GDM1 (cell line): ENCODE results near the gene SYTL2.

Experiments used
- DNase-seq: peaks from one replicate; lab custom pipeline; 2025; lab: John Stamatoyannopoulos, UW

The SYTL2 gene

DNA sequence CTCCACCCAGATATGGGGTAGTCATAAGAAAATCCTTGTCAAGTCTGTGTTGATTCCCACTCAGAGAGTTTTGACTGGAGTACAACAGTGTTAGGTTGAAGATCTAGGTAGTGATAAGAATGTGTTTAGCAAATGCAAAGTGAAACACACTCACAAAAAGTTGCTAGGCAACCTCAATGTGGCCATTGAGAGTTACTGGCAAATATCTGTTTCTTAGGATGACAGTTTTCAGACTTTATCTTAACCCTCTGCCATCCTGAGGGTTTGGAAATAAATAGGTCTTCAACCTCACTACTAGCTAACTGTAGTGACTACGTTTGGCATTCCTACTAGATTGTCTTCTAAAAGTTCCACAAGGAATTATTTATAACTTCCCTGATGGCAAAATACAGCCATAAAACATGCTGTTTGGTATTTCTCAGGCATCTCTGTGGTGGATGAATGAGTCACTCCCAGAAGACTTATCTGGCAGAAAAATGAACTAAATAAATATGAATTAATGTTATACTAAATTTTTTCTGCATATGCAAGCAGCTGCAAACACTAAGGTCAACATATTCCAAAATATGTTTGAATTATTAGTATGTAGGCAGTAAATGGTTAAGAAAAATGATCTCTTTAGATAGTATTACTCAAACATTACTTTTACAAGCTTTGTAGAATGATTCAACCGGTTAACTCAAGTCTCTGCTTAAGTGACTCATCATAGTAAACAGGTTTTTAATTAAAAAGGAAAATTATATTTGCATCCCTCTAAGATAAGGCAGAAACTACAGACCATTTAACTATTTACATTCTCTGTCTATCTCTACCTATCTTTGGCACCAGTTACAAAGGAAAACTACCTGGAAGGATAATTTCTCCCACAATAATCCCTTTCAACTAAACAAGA, 17.1 kb upstream of the SYTL2 start:
- DNase-seq: no peak

DNA sequence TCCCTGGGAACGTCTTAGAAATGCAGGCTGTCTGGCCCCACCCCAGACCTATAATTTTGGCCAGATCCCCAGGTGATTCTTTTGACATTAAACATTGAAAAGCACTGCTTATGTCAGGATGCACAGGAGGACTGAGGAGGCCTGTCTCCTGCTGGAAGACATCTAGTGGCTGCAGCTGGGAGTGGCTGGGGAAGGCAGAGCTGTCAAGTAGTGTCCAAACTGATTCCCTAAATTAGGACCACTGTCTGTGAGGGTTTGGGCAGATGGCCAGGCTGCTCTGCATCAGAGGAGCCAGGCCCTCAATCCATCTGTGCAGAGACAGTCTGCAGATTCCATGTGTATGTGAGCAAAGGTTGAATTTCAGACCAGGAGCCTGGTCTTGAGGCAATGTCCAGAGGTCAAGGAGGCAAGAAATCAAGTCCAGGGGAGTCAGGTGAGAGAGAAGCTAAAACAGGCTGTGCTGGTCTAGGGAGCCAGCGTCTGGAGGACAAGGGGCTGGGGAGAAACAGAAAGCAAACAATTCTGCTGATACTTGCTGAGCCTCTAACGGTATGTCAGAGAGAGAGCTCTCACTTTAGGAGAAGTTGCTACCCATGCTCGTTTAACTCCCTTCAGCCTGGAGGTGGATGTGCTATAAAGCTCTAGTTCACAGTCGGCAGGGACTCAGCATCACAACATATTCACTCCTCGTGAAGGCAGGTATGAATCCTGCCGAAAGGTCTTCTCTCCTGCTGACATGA, 15.3 kb upstream of the SYTL2 start:
- DNase-seq: no peak

- DNase-seq: no peak
Observed at GRCh38 chr11:85825616-85826015, 14.7 kb upstream of the SYTL2 start.

DNA sequence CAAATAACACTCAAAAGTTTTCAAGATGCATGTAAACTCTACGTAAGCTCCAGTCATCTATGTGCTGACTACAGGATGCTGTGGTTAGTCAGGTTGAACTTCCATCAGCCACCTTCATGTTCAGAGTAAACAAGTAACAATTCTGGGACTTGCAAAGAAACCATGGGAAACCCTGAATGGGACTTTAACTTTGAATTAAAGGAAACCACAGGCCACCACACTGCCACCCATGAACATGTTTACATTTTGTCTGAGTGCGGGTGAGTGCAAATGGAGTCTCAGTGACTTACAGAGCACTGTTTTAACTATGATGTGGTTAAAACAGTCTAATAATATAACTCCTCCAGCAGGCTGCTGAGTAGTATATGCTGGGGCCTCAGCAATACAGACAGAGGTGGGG, 12.9 kb upstream of the SYTL2 start:
- no peak for DNase-seq

GRCh38 chr11:85822814-85823213, 11.9 kb upstream of the SYTL2 start:
- no peak for DNase-seq

- no peak for DNase-seq
Observed at GRCh38 chr11:85821636-85822035, 10.7 kb upstream of the SYTL2 start.

GRCh38 chr11:85819441-85819840, 8.5 kb upstream of the SYTL2 start:
- DNase-seq: no peak

- DNase-seq: no peak
Observed at GRCh38 chr11:85815186-85815931, 4.4 kb upstream of the SYTL2 start.

DNA sequence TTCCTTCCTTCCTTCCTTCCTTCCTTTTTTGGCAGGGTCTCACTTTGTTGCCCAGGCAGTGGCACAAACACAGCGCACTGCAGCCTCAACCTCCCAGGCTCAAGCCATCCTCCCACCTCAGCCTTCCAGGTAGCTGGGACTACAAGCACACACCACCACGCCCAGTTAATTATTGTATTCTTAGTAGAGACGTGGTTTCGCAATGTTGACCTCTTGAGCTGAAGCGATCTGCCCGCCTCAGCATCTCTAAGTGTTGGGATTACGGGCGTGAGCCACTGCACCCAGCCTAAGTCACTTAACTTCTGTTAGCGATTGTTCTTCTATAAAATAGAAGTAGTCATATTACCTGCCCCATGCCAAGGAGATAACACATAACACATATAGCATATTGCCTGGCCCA, 2.8 kb upstream of the SYTL2 start:
- DNase-seq: no peak

- DNase-seq: no peak
Observed at GRCh38 chr11:85811624-85812023, 683 bp upstream of the SYTL2 start.

GRCh38 chr11:85810521-85810870, 445 bp downstream of the SYTL2 start:
- DNase-seq: no peak

GRCh38 chr11:85809863-85810262, 1.1 kb downstream of the SYTL2 start:
- no peak for DNase-seq

GRCh38 chr11:85809191-85809590, 1.8 kb downstream of the SYTL2 start:
- DNase-seq: no peak

DNA sequence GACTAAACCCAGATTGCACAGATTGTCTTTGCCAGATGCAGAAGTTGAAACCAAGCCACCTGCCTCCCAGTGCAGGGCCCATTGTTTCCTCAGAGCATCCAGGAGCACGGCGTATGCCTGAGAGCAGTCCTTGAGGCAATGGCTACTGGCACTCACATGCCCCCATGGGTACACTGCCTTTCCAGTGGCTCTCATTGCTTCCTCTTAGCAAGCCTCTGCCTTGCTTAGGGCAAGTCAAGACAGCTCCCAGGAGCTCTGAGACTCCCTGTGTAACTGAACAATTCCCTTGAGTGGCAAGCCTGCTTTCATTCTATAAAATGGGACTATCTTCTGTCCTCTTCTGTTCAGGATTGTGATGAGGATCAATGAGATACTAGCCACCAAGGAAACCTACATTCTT, 4.1 kb downstream of the SYTL2 start:
- no peak for DNase-seq

DNA sequence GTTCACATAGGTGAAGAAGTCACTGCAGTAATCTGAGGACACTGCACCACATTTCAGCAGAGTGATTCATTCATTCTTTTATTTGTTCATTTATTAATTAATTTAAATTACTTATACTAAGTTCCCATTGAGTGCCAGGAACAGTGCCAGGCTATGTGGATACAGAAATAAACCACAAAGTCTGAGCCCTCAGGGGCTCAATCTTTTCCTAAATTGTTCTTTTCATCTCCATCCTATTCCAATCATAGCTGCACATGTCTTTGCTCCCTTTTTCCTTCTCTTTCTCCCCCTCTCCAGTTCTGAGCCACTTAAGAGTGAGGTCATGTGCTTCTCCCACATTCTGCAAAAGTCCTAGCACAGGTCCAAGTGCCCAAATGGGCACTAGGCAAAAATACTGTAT, 4.9 kb downstream of the SYTL2 start:
- no peak for DNase-seq

DNA sequence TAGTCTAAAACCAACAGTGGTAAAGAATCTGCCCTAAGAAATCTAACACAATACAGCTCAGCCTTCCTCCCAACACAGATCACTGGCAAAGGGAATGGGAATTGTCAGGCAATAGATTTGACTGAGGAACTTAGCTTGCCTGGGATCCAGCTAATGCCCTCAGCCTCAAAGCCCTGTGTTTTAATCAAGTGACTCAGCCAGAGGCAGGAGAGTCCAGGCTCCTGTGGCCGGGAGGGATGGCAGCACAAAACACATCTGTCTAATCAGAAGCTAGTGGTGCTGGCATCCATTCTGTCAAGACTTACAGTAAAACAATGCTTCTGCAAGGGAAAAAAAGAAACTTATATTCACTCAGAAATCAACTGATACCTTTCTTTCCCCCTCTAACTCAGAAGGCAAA, 5.6 kb downstream of the SYTL2 start:
- no peak for DNase-seq

DNA sequence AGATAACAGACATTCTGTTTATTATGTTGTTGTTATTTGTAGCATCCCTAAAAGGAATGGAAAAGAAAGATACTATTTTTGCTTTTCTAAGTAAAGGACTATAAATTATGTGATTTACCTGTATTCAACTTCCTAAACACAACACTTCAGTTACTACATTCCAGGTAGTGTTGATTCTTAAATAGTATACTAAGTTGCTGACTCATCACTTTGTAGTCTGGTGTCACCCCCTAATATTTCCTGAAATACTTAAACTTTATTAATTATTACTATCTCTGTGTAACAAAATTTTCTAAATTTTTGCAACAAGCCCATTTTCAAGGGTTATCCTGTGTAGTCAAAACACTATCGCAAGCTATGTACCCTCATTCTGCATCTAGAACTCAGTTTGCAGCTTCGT, 7.0 kb downstream of the SYTL2 start:
- no peak for DNase-seq

- no peak for DNase-seq
Observed at GRCh38 chr11:85803303-85803702, 7.6 kb downstream of the SYTL2 start.

- DNase-seq: no peak
Observed at GRCh38 chr11:85801527-85801926, 9.4 kb downstream of the SYTL2 start.

GRCh38 chr11:85800595-85801342, 10.2 kb downstream of the SYTL2 start:
- DNase-seq: no peak

DNA sequence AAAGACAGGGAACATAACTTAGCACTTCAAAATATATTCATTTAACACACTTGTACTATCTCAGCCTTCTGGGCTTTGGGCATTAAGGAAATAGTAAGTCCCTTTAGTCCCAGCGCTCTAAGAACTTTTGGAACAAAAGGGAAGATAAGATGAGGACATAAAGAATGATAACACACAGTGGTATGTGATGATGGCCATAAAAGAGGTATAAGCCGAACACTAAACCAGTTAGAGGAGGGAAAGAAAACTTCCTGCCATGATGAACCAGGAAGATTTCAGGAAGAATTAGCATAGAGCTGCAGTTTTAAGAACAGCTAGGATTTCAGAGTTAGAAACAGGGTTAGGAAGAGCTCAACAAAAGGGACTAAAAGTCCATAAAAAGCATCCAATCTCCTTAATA, 11.8 kb downstream of the SYTL2 start:
- DNase-seq: no peak

DNA sequence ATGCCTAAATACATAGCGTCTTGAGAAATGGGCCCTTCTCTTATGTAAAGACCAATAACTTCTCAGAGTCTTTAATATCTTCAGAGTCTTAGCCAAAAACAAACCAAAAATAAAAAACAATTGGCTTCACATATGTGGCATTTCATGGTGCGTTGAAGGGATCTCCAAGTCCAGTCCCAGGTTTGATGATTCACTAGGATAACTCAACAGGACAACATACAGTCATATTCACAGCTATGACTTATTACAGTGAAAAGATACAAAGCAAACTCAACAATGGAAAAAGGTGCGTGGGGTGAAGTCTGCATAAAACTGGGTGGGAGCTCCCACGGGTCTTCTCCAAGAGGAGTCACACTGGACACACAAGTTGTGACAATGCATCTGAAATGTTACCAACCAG, 12.6 kb downstream of the SYTL2 start:
- DNase-seq: no peak
